Measurements from ENCODE around the gene KCNIP4. TPM values are rescaled to one million over a fixed set of nuclear protein-coding genes. Genes with fewer than 3 reads are reported as not detected.

KCNIP4 gene
- total RNA-seq, 1 donor from 2014 or later: 0.59 TPM

GRCh38 chr4:20761826-20762225 is 1186.7 kb downstream of the KCNIP4 start:
- Mint-ChIP-seq H3K27me3 (ENCODE audit: low read depth, unreplicated experiment) (no peaks in the 10 kb centered on the region), H3K9me3 (ENCODE audit: unreplicated experiment) (no peaks in the 10 kb centered on the region), H3K4me3 (ENCODE audit: unreplicated experiment) (no peak overlapping the region), H3K4me1 (ENCODE audit: low read depth, unreplicated experiment) (peaks cover 6% of the 10 kb centered on the region), H3K27ac (ENCODE audit: unreplicated experiment) (no peak overlapping the region), H3K36me3 (ENCODE audit: low read depth, unreplicated experiment) (no peaks in the 10 kb centered on the region)
- Histone ChIP-seq H3K27ac (ENCODE audit: low read depth, low read length) (no peak overlapping the region), H3K4me3 (ENCODE audit: insufficient read depth, low read depth, low read length) (no peak overlapping the region), H3K27me3 (ENCODE audit: insufficient read depth, low read length) (no peaks in the 10 kb centered on the region), H3K36me3 (ENCODE audit: insufficient read depth, low read length) (no peaks in the 10 kb centered on the region), H4K20me1 (ENCODE audit: insufficient read depth, low read length) (no peaks in the 10 kb centered on the region), H3K9me3 (ENCODE audit: insufficient read depth, low read depth, low read length) (no peaks in the 10 kb centered on the region), H3K9ac (ENCODE audit: low read length) (no peak overlapping the region), H2AFZ (ENCODE audit: low read depth, low read length) (no peak overlapping the region), H3K4me1 (ENCODE audit: insufficient read depth, low read length) (no peaks in the 10 kb centered on the region), H3K79me2 (ENCODE audit: insufficient read depth, low read length) (no peaks in the 10 kb centered on the region), H3K4me2 (ENCODE audit: low read length) (no peak overlapping the region)
- FAIRE-seq: no peak
- TF ChIP-seq CTCF (IDR thresholded peaks at IDR 0.05; ENCODE audit: insufficient read depth, low read depth, low read length) (no peak), EZH2 (IDR thresholded peaks at IDR 0.05; ENCODE audit: insufficient read depth, low read length) (no peak)
- no peak for DNase-seq (ENCODE audit: low read depth)

DNA sequence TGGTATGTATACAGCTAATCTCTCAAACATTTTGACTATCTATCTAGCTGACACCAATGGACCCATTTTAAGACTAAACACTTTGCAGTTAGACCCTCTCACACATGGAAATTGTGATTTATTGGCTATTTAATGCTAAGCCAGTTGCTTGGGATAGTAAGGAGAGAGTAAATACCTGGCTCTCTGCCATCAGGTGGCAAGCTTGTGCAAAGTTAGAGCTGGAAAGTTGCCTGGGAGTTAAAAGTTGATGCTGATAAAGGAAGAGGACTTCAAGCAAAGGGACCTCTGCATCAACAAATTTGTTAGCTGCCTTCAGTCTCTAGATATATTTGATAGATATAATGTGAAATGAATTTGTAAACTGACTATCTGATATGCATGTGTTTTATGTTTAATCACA is 1187.2 kb downstream of the KCNIP4 start:
- no peaks in the 10 kb centered on the region for H3K9me3 Mint-ChIP-seq (ENCODE audit: unreplicated experiment)
- H3K79me2 ChIP-seq (ENCODE audit: insufficient read depth, low read length): no peaks in the 10 kb centered on the region
- no peaks in the 10 kb centered on the region for H3K36me3 Mint-ChIP-seq (ENCODE audit: low read depth, unreplicated experiment)
- H3K4me3 Mint-ChIP-seq (ENCODE audit: unreplicated experiment): no peak overlapping the region
- H3K27ac ChIP-seq (ENCODE audit: low read depth, low read length): no peak overlapping the region
- no peaks in the 10 kb centered on the region for H4K20me1 ChIP-seq (ENCODE audit: insufficient read depth, low read length)
- H3K27ac Mint-ChIP-seq (ENCODE audit: unreplicated experiment): no peak overlapping the region
- H3K9me3 ChIP-seq (ENCODE audit: insufficient read depth, low read depth, low read length): no peaks in the 10 kb centered on the region
- FAIRE-seq: no peak
- no peak overlapping the region for H3K4me2 ChIP-seq (ENCODE audit: low read length)
- H3K27me3 ChIP-seq (ENCODE audit: insufficient read depth, low read length): no peaks in the 10 kb centered on the region
- no peak for DNase-seq (ENCODE audit: low read depth)
- H3K9ac ChIP-seq (ENCODE audit: low read length): no peak overlapping the region
- peaks cover 6% of the 10 kb centered on the region for H3K4me1 Mint-ChIP-seq (ENCODE audit: low read depth, unreplicated experiment)
- H2AFZ ChIP-seq (ENCODE audit: low read depth, low read length): no peak overlapping the region
- H3K27me3 Mint-ChIP-seq (ENCODE audit: low read depth, unreplicated experiment): no peaks in the 10 kb centered on the region
- H3K36me3 ChIP-seq (ENCODE audit: insufficient read depth, low read length): no peaks in the 10 kb centered on the region
- TF ChIP-seq EZH2 (IDR thresholded peaks at IDR 0.05; ENCODE audit: insufficient read depth, low read length): no peak
- no peak for TF ChIP-seq CTCF (IDR thresholded peaks at IDR 0.05; ENCODE audit: insufficient read depth, low read depth, low read length)
- no peaks in the 10 kb centered on the region for H3K4me1 ChIP-seq (ENCODE audit: insufficient read depth, low read length)
- no peak overlapping the region for H3K4me3 ChIP-seq (ENCODE audit: insufficient read depth, low read depth, low read length)

- TF ChIP-seq EZH2 (IDR thresholded peaks at IDR 0.05; ENCODE audit: insufficient read depth, low read length) (no peak), CTCF (IDR thresholded peaks at IDR 0.05; ENCODE audit: insufficient read depth, low read depth, low read length) (no peak)
- Histone ChIP-seq H3K4me2 (ENCODE audit: low read length) (no peak overlapping the region), H3K4me3 (ENCODE audit: insufficient read depth, low read depth, low read length) (no peak overlapping the region), H4K20me1 (ENCODE audit: insufficient read depth, low read length) (no peaks in the 10 kb centered on the region), H3K9ac (ENCODE audit: low read length) (no peak overlapping the region), H3K4me1 (ENCODE audit: insufficient read depth, low read length) (no peaks in the 10 kb centered on the region), H3K79me2 (ENCODE audit: insufficient read depth, low read length) (no peaks in the 10 kb centered on the region), H3K27me3 (ENCODE audit: insufficient read depth, low read length) (no peaks in the 10 kb centered on the region), H3K9me3 (ENCODE audit: insufficient read depth, low read depth, low read length) (no peaks in the 10 kb centered on the region), H3K36me3 (ENCODE audit: insufficient read depth, low read length) (no peaks in the 10 kb centered on the region), H3K27ac (ENCODE audit: low read depth, low read length) (no peak overlapping the region), H2AFZ (ENCODE audit: low read depth, low read length) (no peak overlapping the region)
- FAIRE-seq: no peak
- Mint-ChIP-seq H3K9me3 (ENCODE audit: unreplicated experiment) (no peaks in the 10 kb centered on the region), H3K27ac (ENCODE audit: unreplicated experiment) (no peak overlapping the region), H3K27me3 (ENCODE audit: low read depth, unreplicated experiment) (no peaks in the 10 kb centered on the region), H3K4me3 (ENCODE audit: unreplicated experiment) (no peak overlapping the region), H3K36me3 (ENCODE audit: low read depth, unreplicated experiment) (no peaks in the 10 kb centered on the region), H3K4me1 (ENCODE audit: low read depth, unreplicated experiment) (peaks cover 6% of the 10 kb centered on the region)
- DNase-seq (ENCODE audit: low read depth): no peak
Observed at GRCh38 chr4:20760053-20760452, 1188.5 kb downstream of the KCNIP4 start.
